Measurements from ENCODE around the gene LRMDA. TPM values are rescaled to one million over a fixed set of nuclear protein-coding genes. Genes with fewer than 3 reads are reported as not detected.

The LRMDA gene
- total RNA-seq, 3 donors from 2014 or later: 9.4 to 14.9 (median 10.3) TPM

DNA sequence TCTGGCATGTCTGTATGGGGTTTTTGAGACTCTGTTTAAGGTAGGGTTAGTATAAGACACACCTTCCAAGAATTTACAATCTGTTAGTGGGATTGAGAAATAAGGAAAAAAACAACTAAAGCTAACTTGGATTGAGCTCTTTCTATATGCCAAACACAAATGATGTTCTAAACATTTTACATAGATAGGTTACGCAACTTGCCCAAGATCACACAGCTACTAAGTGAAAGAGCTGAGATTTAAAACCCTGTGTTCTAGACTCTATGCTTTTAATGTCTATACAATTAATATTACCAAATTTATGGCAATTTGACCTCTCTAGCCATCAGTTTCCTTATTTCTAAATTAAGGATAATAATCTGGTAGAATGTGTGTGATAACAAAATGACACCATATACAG, 1056.2 kb downstream of the LRMDA start:
- no peak overlapping the region for H3K4me3 ChIP-seq
- intact Hi-C loops (cut with DNase I, micrococcal nuclease): no loop called here
- H3K9me3 ChIP-seq: peaks cover 8% of the 10 kb centered on the region
- H3K36me3 ChIP-seq (ENCODE audit: low read depth): no peaks in the 10 kb centered on the region
- no peaks in the 10 kb centered on the region for H3K4me1 ChIP-seq (ENCODE audit: low read depth)
- no peak for DNase-seq
- TF ChIP-seq, protein P1, sequence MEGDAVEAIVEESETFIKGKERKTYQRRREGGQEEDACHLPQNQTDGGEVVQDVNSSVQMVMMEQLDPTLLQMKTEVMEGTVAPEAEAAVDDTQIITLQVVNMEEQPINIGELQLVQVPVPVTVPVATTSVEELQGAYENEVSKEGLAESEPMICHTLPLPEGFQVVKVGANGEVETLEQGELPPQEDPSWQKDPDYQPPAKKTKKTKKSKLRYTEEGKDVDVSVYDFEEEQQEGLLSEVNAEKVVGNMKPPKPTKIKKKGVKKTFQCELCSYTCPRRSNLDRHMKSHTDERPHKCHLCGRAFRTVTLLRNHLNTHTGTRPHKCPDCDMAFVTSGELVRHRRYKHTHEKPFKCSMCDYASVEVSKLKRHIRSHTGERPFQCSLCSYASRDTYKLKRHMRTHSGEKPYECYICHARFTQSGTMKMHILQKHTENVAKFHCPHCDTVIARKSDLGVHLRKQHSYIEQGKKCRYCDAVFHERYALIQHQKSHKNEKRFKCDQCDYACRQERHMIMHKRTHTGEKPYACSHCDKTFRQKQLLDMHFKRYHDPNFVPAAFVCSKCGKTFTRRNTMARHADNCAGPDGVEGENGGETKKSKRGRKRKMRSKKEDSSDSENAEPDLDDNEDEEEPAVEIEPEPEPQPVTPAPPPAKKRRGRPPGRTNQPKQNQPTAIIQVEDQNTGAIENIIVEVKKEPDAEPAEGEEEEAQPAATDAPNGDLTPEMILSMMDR (IDR thresholded peaks at IDR 0.05): no peak
- no peak for ATAC-seq

DNA sequence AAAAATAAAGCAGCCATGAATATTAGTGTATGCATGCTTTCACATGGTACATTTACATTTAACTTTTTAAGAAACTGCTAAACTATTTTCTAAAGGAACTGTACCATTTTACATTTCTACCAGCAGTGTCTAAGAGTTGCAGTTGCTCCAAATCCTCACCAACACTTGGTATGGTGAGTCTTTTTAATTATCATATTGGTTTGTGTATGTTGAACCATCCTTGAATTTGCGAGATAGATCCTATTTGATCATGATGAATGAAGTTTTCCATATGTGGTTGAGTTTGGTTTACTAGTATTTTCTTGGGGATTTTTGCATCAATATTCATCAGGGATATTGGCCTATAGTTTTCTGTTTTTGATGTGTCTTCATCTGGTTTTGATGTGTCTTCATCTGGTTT, 1057.2 kb downstream of the LRMDA start:
- TF ChIP-seq, protein P1 (IDR thresholded peaks at IDR 0.05): no peak
- ATAC-seq (no peak), DNase-seq (no peak)
- intact Hi-C loops (cut with DNase I, micrococcal nuclease): no loop called here
- Histone ChIP-seq H3K4me1 (ENCODE audit: low read depth) (no peaks in the 10 kb centered on the region), H3K36me3 (ENCODE audit: low read depth) (no peaks in the 10 kb centered on the region), H3K4me3 (no peak overlapping the region), H3K9me3 (peaks cover 4% of the 10 kb centered on the region)

DNA sequence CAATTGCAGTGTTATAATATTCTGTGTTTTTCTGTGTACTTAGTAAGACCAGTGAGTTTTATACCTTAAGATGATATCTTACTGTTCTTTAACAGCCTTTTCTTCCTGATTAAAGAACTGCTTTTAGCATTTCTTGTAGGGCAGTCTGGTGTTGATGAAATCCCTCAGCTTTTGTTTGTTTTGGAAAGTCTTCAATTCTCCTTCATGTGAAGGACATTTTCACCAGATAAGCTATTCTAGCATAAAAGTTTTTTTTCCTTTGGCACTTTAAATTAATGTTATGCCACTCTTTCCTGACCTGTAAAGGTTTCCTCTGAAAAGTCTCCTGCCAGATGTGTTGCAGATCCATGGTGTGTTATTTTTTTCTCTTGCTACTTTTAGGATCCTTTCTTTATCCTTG, 1059.8 kb downstream of the LRMDA start:
- H3K4me1 ChIP-seq (ENCODE audit: low read depth): no peaks in the 10 kb centered on the region
- peaks cover 4% of the 10 kb centered on the region for H3K9me3 ChIP-seq
- ATAC-seq (no peak), DNase-seq (no peak)
- intact Hi-C loops (cut with DNase I, micrococcal nuclease): no loop called here
- H3K36me3 ChIP-seq (ENCODE audit: low read depth): no peaks in the 10 kb centered on the region
- TF ChIP-seq, protein P1 (IDR thresholded peaks at IDR 0.05): no peak
- H3K4me3 ChIP-seq: no peak overlapping the region

- TF ChIP-seq, protein P1 (IDR thresholded peaks at IDR 0.05): no peak
- ATAC-seq (no peak), DNase-seq (no peak)
- intact Hi-C loops (cut with DNase I, micrococcal nuclease): no loop called here
- Histone ChIP-seq H3K4me1 (ENCODE audit: low read depth) (no peaks in the 10 kb centered on the region), H3K9me3 (peaks cover 4% of the 10 kb centered on the region), H3K4me3 (no peak overlapping the region), H3K36me3 (ENCODE audit: low read depth) (no peaks in the 10 kb centered on the region)
These were observed 1060.6 kb downstream of the LRMDA start for GRCh38 chr10:76492026-76492425.

DNA sequence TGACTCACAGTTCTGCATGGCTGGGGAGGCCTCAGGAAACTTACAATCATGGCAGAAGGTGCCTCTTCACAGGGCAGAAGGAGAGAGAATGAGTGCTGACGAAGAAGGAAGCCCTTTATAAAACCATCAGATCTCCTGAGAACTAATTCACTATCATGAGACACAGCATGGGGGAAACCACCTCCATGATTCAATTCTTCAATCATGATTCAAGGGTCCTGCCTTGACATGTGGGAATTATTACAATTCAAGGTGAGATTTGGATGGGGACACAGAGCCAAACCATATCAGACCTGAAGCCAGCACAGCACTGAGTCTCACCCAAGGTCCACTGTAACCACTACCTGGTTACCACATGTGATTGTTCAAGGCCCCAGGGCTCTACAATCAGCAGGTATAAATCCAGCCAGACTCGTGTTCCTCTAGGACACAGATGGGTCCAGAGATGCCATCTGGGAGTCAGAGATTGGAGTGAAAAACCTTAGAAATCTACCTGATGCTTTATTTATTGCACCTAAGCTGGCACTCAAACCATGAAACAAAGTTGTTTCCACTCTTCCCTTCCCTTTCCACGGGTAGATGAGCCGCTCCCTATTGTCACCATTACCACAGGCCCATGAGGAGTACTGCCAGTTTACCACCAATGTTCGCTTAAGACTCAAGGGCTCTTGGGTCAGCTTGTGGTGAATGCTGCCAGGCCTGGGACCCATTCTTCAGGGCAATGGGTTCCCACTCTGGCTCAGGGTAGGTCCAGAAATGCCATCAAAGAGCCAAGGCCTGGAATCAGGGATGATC, 1061.5 kb downstream of the LRMDA start:
- no peaks in the 10 kb centered on the region for H3K4me1 ChIP-seq (ENCODE audit: low read depth)
- no peak overlapping the region for H3K4me3 ChIP-seq
- TF ChIP-seq, protein P1 (IDR thresholded peaks at IDR 0.05): no peak
- H3K9me3 ChIP-seq: peaks cover 4% of the 10 kb centered on the region
- H3K36me3 ChIP-seq (ENCODE audit: low read depth): no peaks in the 10 kb centered on the region
- intact Hi-C loops (cut with DNase I, micrococcal nuclease): no loop called here
- DNase-seq (no peak), ATAC-seq (no peak)

Data from mucosa of descending colon (tissue), 3 donors.